Osteocyte (in vitro differentiated cells): ENCODE measurements around the gene TAC4. TPM values are rescaled to one million over a fixed set of nuclear protein-coding genes. Genes with fewer than 3 reads are reported as not detected.

ENCODE experiments used
- DNase-seq: peaks from one replicate; pipeline ENCODE4 v3.0.0; 2021; ENCODE audit warnings: mixed read lengths; ENCODE audit not compliant: unreplicated experiment; ENCODE audit errors: extremely low spot score
- H3K27ac Mint-ChIP-seq: one replicate; pipeline ENCODE4 v1.8.0; 2021; ENCODE audit warnings: mild to moderate bottlenecking, mixed read lengths; ENCODE audit not compliant: unreplicated experiment
- H3K27me3 Mint-ChIP-seq: one replicate; pipeline ENCODE4 v1.8.0; 2021; ENCODE audit warnings: mixed read lengths; ENCODE audit not compliant: unreplicated experiment
- H3K36me3 Mint-ChIP-seq: one replicate; pipeline ENCODE4 v1.8.0; 2021; ENCODE audit warnings: mixed read lengths; ENCODE audit not compliant: unreplicated experiment
- H3K4me1 Mint-ChIP-seq: one replicate; pipeline ENCODE4 v1.8.0; 2021; ENCODE audit warnings: mixed read lengths; ENCODE audit not compliant: unreplicated experiment
- H3K4me3 Mint-ChIP-seq: one replicate; pipeline ENCODE4 v1.8.0; 2021; ENCODE audit warnings: mild to moderate bottlenecking, moderate library complexity, mixed read lengths; ENCODE audit not compliant: unreplicated experiment
- H3K9me3 Mint-ChIP-seq: one replicate; pipeline ENCODE4 v1.8.0; 2021; ENCODE audit warnings: mixed read lengths; ENCODE audit not compliant: unreplicated experiment
- CTCF ChIP-seq: fragments of 200-600 bp; sonication (generic); IDR thresholded peaks from 2 replicates; pipeline ENCODE4 v1.5.0; 2021; ENCODE audit warnings: antibody characterized with exemption, mild to moderate bottlenecking, moderate library complexity
- total RNA-seq: library from RNA; stranded (reverse); gene quantifications from 2 replicates; pipeline ENCODE4 v1.2.1, GENCODE V29; 2021

TAC4 gene
- total RNA-seq, 1 donor from 2014 or later: not detected

GRCh38 chr17:49869038-49869374 lies 21.1 kb upstream of the TAC4 start:
- no peak overlapping the region for H3K4me3 Mint-ChIP-seq
- TF ChIP-seq CTCF: no peak
- H3K36me3 Mint-ChIP-seq: no peaks in the 10 kb centered on the region

GRCh38 chr17:49866882-49867413 lies 19.1 kb upstream of the TAC4 start:
- Mint-ChIP-seq H3K27me3 (peaks cover 22% of the 10 kb centered on the region), H3K36me3 (no peaks in the 10 kb centered on the region), H3K4me1 (no peaks in the 10 kb centered on the region), H3K4me3 (no peak overlapping the region), H3K27ac (no peak overlapping the region), H3K9me3 (no peaks in the 10 kb centered on the region)
- no peak for DNase-seq
- no peak for TF ChIP-seq CTCF

More at GRCh38 chr17:49869038-49869374, 21.1 kb upstream of the TAC4 start:
- DNase-seq: no peak
- Mint-ChIP-seq H3K27ac (no peak overlapping the region), H3K4me1 (no peaks in the 10 kb centered on the region), H3K9me3 (no peaks in the 10 kb centered on the region), H3K27me3 (peaks cover 19% of the 10 kb centered on the region)

- DNase-seq: no peak
- Mint-ChIP-seq H3K27me3 (peaks cover 22% of the 10 kb centered on the region), H3K36me3 (no peaks in the 10 kb centered on the region), H3K4me1 (no peaks in the 10 kb centered on the region), H3K9me3 (no peaks in the 10 kb centered on the region), H3K4me3 (no peak overlapping the region), H3K27ac (no peak overlapping the region)
- no peak for TF ChIP-seq CTCF
Observed at GRCh38 chr17:49866019-49866380, 18.1 kb upstream of the TAC4 start.

GRCh38 chr17:49862781-49863331 lies 15.0 kb upstream of the TAC4 start:
- no peak for DNase-seq
- Mint-ChIP-seq H3K9me3 (no peaks in the 10 kb centered on the region), H3K27ac (no peak overlapping the region), H3K4me1 (no peaks in the 10 kb centered on the region), H3K36me3 (no peaks in the 10 kb centered on the region), H3K27me3 (peaks cover 29% of the 10 kb centered on the region), H3K4me3 (no peak overlapping the region)
- no peak for TF ChIP-seq CTCF

- TF ChIP-seq CTCF: peak; percentile 95
- Mint-ChIP-seq H3K4me1 (no peaks in the 10 kb centered on the region), H3K9me3 (no peaks in the 10 kb centered on the region), H3K27me3 (peaks cover 25% of the 10 kb centered on the region), H3K4me3 (no peak overlapping the region), H3K27ac (no peak overlapping the region), H3K36me3 (no peaks in the 10 kb centered on the region)
- DNase-seq: no peak
Observed at GRCh38 chr17:49861150-49861884, 13.4 kb upstream of the TAC4 start.
